ENCODE measurements around the gene SH2D4B. TPM values are rescaled to one million over a fixed set of nuclear protein-coding genes. Genes with fewer than 3 reads are reported as not detected.

The SH2D4B gene
- total RNA-seq, 1 experiment from 2014 or later = 0.24 TPM

GRCh38 chr10:80519936-80520650 is 17.6 kb upstream of the SH2D4B start:
- no peak for DNase-seq
- POLR2A ChIA-PET (ENCODE audit: unreplicated experiment) = no interaction called here

GRCh38 chr10:80520661-80521470 is 16.8 kb upstream of the SH2D4B start:
- intact Hi-C loops (cut with micrococcal nuclease; ENCODE audit: unreplicated experiment) = no loop called here
- no peaks in the 10 kb centered on the region for H3K4me1 ChIP-seq (replicated peaks; ENCODE audit: insufficient read depth)
- H3K27ac ChIP-seq = no peak overlapping the region
- H3K9me3 ChIP-seq (ENCODE audit: insufficient read depth, low read depth) = no peaks in the 10 kb centered on the region
- no peak overlapping the region for H3K4me3 ChIP-seq
- no peak for DNase-seq
- peaks cover 27% of the 10 kb centered on the region for H3K36me3 ChIP-seq (ENCODE audit: low read depth)
- ChIA-PET CTCF (no interaction called here), POLR2A (ENCODE audit: unreplicated experiment) (no interaction called here)
- no peaks in the 10 kb centered on the region for H4K20me1 ChIP-seq (ENCODE audit: insufficient read depth)
- TF ChIP-seq EZH2 (IDR thresholded peaks at IDR 0.05; ENCODE audit: low read depth) = no peak
- no peak for TF ChIP-seq CTCF (conservative IDR thresholded peaks at IDR 0.05)
- no peaks in the 10 kb centered on the region for H3K9me2 ChIP-seq (ENCODE audit: insufficient read depth)
- no peaks in the 10 kb centered on the region for H3K79me2 ChIP-seq (ENCODE audit: low read depth)
- peaks cover 87% of the 10 kb centered on the region for H3F3A ChIP-seq (ENCODE audit: insufficient read depth, low read depth)
- H3K4me2 ChIP-seq = no peak overlapping the region
- H2AFZ ChIP-seq = no peak overlapping the region
- no TSS peak for BruUV-seq (replicated peaks)
- H3K27me3 ChIP-seq (ENCODE audit: insufficient read depth, low read depth) = no peaks in the 10 kb centered on the region

More at GRCh38 chr10:80519936-80520650, 17.6 kb upstream of the SH2D4B start:
- Histone ChIP-seq H3K4me3 (no peak overlapping the region), H3F3A (ENCODE audit: insufficient read depth, low read depth) (peaks cover 79% of the 10 kb centered on the region), H3K9me2 (ENCODE audit: insufficient read depth) (no peaks in the 10 kb centered on the region), H3K36me3 (ENCODE audit: low read depth) (peaks cover 30% of the 10 kb centered on the region), H3K4me1 (replicated peaks; ENCODE audit: insufficient read depth) (no peaks in the 10 kb centered on the region), H3K79me2 (ENCODE audit: low read depth) (0 out of 2 replicates have a peak, but pooled peaks cover 4% of the 10 kb centered on the region), H3K27ac (no peak overlapping the region), H3K27me3 (ENCODE audit: insufficient read depth, low read depth) (no peaks in the 10 kb centered on the region), H2AFZ (no peak overlapping the region), H4K20me1 (ENCODE audit: insufficient read depth) (no peaks in the 10 kb centered on the region), H3K9me3 (ENCODE audit: insufficient read depth, low read depth) (no peaks in the 10 kb centered on the region), H3K4me2 (no peak overlapping the region)
- BruUV-seq (replicated peaks) = no TSS peak
- intact Hi-C loops (cut with micrococcal nuclease; ENCODE audit: unreplicated experiment) = no loop called here
- TF ChIP-seq EZH2 (IDR thresholded peaks at IDR 0.05; ENCODE audit: low read depth) (no peak), CTCF (conservative IDR thresholded peaks at IDR 0.05) (no peak)
- CTCF ChIA-PET = interaction anchor here (0.5 kb wide), 1 partner anchor 56 kb away, joined by 3 read pairs; no protein-coding TSS in a partner anchor

GRCh38 chr10:80522756-80523363 is 14.8 kb upstream of the SH2D4B start:
- Histone ChIP-seq H3K79me2 (ENCODE audit: low read depth) (no peaks in the 10 kb centered on the region), H3K36me3 (ENCODE audit: low read depth) (peaks cover 17% of the 10 kb centered on the region), H3K4me2 (no peak overlapping the region), H4K20me1 (ENCODE audit: insufficient read depth) (no peaks in the 10 kb centered on the region), H3K4me3 (no peak overlapping the region), H2AFZ (no peak overlapping the region), H3K27ac (no peak overlapping the region), H3K4me1 (replicated peaks; ENCODE audit: insufficient read depth) (no peaks in the 10 kb centered on the region), H3K9me3 (ENCODE audit: insufficient read depth, low read depth) (no peaks in the 10 kb centered on the region), H3K27me3 (ENCODE audit: insufficient read depth, low read depth) (no peaks in the 10 kb centered on the region), H3F3A (ENCODE audit: insufficient read depth, low read depth) (peaks cover 69% of the 10 kb centered on the region), H3K9me2 (ENCODE audit: insufficient read depth) (no peaks in the 10 kb centered on the region)
- ChIA-PET POLR2A (ENCODE audit: unreplicated experiment) (no interaction called here), CTCF (interaction anchor here (0.5 to 0.7 kb wide), 2 partner anchors 74 to 78 kb away, joined by 3 to 7 read pairs; no protein-coding TSS in a partner anchor)
- BruUV-seq (replicated peaks) = no TSS peak
- intact Hi-C loops (cut with micrococcal nuclease; ENCODE audit: unreplicated experiment) = no loop called here
- TF ChIP-seq EZH2 (IDR thresholded peaks at IDR 0.05; ENCODE audit: low read depth) (no peak), CTCF (conservative IDR thresholded peaks at IDR 0.05) (no peak)
- DNase-seq = no peak

All from PC-9 (cell line).